HG03060 (cell line): Measurements from ENCODE around the gene CACNA1S.

Source experiments
- ATAC-seq: cut with Tn5 transposase; IDR thresholded peaks from one replicate; pipeline ENCODE4 v1.9.1; 2021; ENCODE audit warnings: low read depth, moderate number of reproducible peaks; ENCODE audit not compliant: unreplicated experiment

CACNA1S gene

GRCh38 chr1:201019321-201019977 is 92.8 kb downstream of the CACNA1S start:
- ATAC-seq, result peak; percentile 40

GRCh38 chr1:201017828-201018163 is 94.4 kb downstream of the CACNA1S start:
- no peak for ATAC-seq

GRCh38 chr1:201016943-201017827 is 95.0 kb downstream of the CACNA1S start:
- ATAC-seq, result no peak

GRCh38 chr1:201016211-201016651 is 96.0 kb downstream of the CACNA1S start:
- ATAC-seq, result no peak

GRCh38 chr1:201015551-201016091 is 96.6 kb downstream of the CACNA1S start:
- ATAC-seq, result no peak

- ATAC-seq, result no peak
These were observed 97.4 kb downstream of the CACNA1S start for GRCh38 chr1:201014816-201015200.

GRCh38 chr1:201013991-201014815 is 98.0 kb downstream of the CACNA1S start:
- ATAC-seq, result no peak

- no peak for ATAC-seq
These were observed 99.2 kb downstream of the CACNA1S start for GRCh38 chr1:201013031-201013485.

GRCh38 chr1:201011616-201012015 is 100.6 kb downstream of the CACNA1S start:
- ATAC-seq, result no peak

- ATAC-seq, result no peak
These were observed 102.1 kb downstream of the CACNA1S start for GRCh38 chr1:201009962-201010645.

- no peak for ATAC-seq
These were observed 103.4 kb downstream of the CACNA1S start for GRCh38 chr1:201008666-201009360.

GRCh38 chr1:201007481-201007880 is 104.7 kb downstream of the CACNA1S start:
- ATAC-seq, result no peak

GRCh38 chr1:201006450-201006849 is 105.8 kb downstream of the CACNA1S start:
- no peak for ATAC-seq

GRCh38 chr1:201004732-201005131 is 107.5 kb downstream of the CACNA1S start:
- ATAC-seq, result no peak

- ATAC-seq, result no peak
These were observed 108.1 kb downstream of the CACNA1S start for GRCh38 chr1:201004154-201004553.

- no peak for ATAC-seq
These were observed 109.7 kb downstream of the CACNA1S start for GRCh38 chr1:201002510-201002909.

GRCh38 chr1:201001962-201002361 is 110.3 kb downstream of the CACNA1S start:
- ATAC-seq, result no peak

GRCh38 chr1:201000391-201000790 is 111.8 kb downstream of the CACNA1S start:
- ATAC-seq, result no peak

- no peak for ATAC-seq
These were observed 112.6 kb downstream of the CACNA1S start for GRCh38 chr1:200999667-201000066.
